IPS DF 4.7 (cell line): ENCODE data around the gene NPIPB6.

Experiments
- DNase-seq: peaks from one replicate; pipeline ENCODE4 v3.0.0-alpha.2; 2013; ENCODE audit warnings: low spot score; ENCODE audit errors: extremely low read depth

NPIPB6 gene

DNA sequence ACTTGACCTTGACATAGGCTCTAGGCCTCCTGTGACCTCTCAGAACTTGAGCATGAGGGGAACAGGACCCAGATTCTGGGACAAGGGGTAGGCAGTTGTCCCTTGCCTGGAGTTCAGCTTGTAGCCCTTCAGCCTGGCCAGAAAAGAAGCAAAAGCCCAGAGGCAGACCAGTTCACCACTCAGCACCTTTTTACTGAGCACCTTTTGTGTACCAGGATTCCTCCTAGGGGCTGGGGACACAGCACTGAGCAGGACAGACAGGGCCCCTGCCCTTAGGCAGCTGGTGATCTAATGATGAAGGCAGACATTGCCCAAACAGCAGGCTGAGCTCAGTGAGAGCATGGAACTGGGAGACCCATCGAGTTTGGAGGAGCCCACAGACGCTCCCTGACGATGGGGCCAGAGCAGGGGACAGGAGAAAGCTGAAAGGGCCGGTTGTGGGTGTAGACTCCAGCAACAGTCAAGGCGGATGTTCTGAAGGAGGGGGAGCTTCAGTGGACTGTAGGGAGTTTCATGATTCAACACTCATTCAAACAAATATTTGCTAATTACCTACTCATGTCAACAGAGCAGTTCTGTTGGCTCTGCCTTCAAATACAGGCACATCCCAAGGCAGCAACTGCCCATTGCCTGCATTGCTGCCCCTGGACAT, 38.9 kb downstream of the NPIPB6 start:
- DNase-seq = no peak

DNA sequence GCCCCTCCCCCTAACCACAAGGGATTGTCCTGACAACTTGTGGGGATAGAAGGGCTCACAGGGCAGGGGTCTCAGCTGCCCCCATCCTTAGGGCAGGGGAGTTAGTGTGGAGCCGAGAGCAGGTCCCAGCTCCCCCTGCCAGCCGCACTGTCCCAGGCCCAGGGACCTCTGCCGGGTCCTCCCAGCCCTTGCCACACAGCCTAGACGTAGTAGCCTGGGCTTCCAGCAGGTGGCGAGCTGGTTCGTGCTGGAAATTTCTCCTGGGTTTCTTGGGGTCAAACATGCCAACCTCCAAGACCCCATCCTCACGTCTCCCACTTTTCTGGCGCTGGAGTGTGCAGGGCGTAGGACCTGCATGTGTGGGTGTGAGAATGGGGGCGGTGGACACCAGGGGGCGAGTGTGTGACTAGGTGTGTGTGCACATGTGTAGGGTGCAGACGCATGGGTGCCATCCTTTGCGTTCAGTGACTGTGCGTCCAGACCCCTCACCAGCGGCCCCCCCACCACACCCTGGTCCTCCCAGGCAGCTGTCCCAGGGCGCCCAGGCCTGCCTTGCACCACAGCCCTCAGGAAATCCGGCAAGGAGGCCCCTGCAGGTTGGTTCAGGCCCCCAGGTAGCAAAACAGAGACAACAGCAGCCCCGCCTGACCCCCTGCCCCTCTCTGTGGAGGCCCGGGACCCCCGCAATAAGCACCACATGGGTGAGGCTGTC, 41.5 kb downstream of the NPIPB6 start:
- DNase-seq = no peak

DNA sequence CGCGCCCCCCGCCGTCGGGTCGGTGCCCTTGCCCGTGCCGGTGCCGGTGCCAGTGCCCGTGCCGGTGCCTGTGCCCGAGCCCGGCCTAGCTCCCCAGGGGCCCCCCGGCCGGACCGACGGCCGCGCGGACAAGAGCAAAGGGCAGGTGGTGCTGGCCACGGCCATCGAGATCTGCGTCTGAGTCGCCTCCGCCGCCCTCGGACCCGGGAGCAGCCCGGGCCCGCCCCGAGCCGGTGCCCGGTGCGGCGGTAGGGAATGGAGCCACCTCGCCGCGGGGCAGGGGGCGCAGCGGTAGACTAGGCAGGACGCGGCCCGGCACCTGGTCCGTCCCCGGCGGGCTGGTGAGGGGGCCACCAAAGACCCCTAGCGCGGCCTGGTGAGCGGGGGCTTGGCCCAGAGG, 42.6 kb downstream of the NPIPB6 start:
- DNase-seq = no peak

DNA sequence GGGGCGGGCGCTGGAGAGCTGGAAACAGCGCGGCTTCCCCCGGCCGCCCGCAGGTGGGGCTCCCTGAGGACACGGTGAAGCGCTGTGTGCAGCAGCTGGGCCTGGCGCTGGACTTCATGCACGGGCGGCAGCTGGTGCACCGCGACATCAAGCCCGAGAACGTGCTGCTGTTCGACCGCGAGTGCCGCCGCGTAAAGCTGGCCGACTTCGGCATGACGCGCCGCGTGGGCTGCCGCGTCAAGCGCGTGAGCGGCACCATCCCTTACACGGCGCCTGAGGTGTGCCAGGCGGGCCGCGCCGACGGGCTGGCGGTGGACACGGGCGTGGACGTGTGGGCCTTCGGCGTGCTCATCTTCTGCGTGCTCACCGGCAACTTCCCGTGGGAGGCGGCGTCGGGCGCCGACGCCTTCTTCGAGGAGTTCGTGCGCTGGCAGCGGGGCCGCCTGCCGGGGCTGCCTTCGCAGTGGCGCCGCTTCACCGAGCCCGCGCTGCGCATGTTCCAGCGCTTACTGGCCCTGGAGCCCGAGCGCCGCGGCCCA, 43.2 kb downstream of the NPIPB6 start:
- DNase-seq = no peak

DNA sequence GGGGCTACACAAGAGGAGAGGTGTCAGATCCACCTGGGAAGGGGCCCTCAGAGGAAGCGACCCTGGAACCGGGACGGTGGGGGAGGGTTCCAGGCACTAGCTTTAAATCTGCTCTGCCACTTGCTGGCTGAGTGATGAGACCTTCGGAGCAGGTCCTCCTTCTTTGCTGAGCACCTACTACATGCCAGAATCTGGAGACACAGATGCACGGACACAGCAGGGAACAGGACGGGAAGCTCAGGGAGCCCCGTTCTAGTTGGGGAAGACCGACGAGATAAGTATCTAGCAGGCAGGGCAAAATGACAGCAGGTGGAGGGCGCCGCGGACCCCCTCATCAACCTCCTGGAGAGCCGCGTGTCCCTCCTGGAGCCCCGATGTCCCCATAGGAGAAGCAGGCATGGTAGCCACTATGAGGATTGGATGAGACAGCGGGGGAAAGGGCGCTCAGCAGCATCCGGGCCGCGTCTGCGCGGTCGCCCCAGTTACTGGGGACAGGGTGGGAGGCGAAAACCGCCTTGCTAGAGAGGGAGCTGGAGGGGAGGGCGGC, 43.8 kb downstream of the NPIPB6 start:
- no peak for DNase-seq

DNA sequence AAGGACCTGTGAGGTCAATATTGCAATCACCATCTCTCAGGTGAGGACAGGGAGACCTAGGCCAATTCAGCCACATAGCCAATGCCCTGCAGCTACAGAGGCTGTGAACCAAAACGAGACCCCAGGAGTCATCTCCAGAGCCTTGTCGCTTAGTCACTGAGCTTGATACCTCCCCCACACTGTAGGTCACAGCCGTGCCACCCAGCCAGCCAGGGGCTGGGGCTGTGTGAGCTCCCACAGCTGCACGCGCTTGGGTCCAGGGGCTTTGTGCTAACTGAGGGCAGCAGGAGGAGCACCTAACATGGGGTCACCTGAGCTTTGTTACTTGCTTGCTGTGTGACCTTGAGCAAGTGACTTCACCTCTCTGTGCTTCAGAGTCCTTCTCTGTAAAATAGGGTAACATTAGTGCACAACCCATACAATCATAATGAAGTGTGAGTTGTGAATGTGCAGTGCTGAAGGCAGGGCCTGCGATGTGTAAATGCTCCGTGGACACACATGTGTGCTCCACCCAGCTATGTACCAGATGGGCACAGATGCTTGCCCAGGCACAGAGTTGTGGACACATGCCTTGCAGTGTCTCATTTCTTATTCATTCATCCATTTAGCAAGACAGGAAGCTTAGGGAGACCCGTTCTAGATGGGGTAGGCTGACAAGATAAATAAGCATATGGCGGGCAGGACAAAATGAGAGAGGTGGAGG, 45.1 kb downstream of the NPIPB6 start:
- no peak for DNase-seq

DNA sequence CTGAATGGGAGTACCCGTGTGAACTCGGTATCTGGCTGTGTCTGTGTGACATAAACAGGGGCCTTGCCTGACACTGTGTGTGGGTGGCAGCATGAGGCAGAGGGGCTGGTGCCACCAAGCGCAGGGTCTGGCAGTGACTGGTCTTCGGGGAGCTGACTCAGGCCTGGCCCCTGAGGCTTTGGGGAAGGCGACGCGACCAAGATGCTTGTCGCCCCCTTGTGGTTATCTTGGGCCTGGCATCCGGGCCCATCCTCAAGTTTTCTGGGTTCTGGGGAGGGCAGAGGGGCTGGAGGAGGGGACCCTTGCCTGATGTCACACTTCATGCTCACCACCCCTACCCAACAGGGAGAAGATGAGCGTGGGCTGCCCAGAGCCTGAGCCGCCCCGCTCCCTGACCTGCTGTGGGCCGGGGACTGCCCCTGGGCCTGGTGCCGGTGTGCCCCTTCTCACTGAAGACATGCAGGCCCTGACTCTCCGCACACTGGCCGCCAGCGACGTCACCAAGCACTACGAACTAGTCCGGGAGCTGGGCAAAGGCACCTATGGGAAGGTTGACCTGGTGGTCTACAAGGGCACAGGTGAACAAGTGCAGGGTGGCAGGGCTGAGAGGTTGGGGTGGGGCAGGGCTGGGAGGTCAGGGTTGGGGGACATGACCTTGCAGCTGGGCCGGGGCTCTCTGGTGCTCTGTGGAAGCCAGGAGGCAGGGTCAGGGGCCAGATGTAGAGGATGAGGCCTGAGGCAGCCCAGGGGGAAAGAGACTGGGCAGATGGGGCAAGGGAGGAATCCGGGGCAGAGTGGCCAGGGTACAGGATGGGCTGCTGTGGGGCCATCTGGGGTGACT, 46.0 kb downstream of the NPIPB6 start:
- no peak for DNase-seq

DNA sequence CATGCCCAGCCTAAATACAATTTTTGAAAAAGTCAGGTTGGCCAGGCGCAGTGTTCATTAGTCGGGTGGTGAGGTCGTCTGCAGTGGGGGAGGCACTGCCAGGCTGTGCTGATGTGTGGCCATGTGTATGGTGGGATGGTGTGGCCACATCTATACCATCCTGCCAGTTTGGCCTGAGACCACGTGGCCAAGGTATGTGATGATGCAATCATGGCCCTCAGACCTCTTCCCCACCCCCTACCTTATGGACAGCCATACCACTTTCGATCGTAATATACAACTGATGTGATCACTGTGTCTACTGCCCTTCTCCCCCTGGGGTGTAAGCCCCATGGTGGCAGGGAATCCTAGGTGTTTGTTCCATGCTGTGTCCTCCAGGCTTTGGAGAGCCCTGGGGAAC, 47.3 kb downstream of the NPIPB6 start:
- DNase-seq = no peak

DNA sequence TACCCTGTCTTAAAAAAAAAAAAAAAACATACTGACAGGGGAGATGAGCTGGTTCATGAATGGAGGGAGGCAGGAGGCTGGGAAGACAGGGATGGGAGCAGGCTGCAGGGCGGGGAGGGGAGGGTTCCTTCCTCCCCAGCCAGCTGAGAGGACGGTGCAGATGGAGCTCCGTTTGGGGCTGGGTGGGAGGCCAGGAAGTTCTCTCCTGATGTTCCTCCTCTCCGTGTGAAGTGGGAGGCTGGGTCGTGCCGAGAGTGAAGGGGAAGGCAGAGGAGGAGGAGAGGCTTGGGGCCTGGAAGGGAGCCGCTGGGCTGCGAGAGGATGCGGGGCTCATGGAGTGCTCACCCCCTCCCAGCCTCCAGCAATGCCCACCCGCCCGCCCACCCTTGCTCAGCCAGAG, 49.7 kb downstream of the NPIPB6 start:
- DNase-seq = no peak

DNA sequence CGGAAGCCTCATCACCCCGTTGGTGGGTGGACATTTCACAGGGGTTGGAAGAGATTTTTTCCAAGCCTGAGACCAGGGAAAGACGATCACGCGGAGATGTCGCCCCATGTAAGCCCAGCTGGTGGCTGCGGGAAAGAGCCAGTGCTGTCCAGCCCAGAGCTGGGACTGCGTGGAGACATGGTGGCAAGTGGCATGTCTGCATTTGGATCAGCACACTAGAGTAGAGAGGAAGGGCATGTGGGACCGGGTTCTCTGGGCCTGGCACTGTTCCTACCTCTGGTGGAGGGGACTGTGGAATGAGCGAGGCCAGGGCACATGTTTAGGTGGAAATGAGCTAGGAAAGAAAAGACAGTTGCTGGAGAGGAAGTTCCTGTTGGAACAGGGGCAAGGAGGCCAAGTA, 51.0 kb downstream of the NPIPB6 start:
- DNase-seq = no peak

DNA sequence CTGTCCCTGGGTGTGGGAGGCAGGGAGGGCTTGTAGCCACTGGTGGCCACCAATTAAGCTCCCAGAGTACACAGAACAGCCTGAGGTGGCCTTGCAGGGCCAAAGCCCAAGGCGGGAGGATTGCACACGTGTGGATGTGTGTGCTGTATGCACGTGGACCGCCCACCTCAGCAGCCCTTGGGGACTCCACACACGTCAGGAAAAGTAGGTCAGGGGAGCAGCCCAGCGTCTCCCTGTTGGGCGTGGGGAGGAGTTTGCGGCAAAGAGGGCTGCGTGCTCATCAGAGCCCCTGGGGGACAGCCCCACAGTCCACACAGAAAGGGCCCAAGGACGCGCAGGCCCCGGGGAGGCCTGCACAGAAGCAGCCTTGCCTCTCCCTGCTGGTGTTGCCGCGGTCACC, 51.4 kb downstream of the NPIPB6 start:
- no peak for DNase-seq

DNA sequence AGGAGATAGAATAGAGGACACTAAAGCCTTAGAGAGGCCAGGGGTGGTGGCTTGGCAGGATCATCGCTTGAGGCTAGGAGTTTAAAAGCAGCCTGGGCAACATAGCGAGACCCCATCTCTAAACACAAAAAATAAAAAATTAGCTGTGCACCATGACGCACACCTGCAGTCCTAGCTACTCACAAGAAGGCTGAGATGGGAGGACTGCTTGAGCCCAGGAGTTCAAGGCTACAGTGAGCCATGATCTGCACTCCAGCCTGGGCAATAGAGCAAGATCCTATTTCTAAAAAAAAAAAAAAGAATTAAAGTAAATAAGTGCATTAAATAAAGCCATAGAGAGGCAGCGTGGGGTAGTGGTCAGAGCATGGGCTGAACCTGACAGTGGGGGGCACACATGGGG, 51.9 kb downstream of the NPIPB6 start:
- no peak for DNase-seq

DNA sequence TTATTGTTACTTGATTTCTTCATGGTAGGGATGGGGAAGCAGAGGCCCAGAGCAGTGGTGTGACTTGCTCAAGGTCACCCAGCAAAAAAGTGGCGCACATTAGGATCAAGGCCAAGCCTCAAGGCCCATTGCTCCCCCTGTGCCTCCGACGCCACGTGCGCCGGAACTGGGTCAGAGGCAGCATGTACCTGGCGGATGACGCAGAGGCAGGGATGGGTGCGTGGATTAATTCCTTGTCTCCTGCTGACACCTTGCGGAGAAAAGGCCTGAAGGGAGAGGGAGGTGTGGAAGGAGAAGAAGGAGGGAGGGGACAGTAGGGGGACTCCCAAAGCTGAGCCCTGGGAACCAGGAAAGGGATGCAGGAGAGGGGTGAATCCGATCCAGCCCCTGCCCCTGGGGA, 52.5 kb downstream of the NPIPB6 start:
- DNase-seq = no peak

DNA sequence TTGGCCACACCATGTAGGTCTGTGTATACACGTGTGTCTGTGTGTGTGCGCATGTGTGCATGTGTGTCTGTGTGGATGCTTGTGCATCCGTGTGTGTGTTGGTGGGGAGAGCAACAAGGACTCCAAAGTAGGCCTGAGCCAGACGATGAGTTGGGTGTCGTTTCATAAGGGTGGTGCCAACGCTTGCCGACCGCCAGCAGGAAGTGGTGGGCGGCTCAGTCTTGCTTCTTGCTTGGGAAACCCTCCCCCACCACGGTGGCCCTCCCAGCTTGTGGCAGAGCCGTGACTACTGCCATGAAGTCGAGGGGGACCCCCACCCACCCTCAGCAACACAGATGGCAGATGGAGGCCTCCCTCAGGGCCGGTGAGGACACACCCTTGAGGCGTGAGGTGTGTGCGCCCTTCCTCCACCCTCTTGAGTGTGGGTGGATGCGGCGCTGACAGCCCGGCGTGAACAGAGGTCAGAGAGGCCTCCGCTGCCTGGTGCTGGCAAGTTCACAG, 53.4 kb downstream of the NPIPB6 start:
- DNase-seq = no peak

DNA sequence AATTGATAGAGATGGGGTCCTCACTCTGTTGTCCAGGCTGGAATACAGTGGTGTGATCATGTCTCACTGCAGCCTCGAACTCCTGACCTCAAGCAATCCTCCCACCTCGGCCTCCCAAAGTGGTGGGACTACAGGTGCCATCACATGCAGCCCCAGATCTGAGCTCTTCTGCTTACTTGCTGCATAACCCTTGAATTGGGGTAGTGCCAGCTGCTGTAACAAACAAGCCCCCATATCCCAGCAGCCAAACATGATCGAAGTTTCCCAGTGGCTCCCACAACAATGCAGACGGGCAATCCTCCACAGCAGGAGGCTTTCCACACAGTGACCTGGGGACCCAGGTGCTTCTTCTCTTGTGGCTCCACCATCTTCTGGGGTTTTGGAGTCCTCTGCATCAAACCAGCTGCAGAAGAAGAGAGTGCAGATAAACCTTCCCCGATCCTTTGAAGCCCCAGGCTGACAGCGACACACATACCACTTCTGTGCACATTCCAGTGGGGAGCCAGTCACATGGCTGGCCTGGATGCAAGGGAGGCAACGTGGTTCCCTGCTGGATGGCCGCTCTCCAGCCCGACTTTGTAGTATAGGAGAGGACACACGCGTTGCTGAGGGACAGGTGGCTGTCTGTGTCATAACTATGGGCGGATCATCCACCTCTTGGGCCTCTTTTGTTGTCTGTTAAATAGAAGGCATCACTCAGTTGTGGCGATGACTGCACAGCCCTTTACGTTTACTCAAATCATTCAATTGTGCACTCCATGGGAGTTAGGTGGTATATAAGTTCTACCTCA, 54.3 kb downstream of the NPIPB6 start:
- DNase-seq = no peak

DNA sequence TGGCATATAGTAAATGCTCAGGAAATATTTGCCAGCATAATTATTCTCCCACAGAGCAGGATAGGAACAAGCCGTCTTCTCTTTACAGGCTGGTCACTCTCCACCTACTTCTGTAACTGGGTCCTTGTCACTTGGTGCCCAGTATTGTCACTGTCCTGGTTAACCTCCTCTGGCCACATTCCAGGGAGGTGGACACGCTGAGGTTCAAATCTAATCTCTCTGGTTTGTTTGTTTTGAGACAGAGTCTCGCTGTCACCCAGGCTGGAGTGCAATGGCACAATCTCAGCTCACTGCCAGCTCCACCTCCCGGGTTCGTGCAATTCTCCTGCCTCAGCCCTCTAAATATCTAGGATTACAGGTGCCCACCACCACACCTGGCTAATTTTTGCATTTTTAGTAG, 55.4 kb downstream of the NPIPB6 start:
- no peak for DNase-seq

DNA sequence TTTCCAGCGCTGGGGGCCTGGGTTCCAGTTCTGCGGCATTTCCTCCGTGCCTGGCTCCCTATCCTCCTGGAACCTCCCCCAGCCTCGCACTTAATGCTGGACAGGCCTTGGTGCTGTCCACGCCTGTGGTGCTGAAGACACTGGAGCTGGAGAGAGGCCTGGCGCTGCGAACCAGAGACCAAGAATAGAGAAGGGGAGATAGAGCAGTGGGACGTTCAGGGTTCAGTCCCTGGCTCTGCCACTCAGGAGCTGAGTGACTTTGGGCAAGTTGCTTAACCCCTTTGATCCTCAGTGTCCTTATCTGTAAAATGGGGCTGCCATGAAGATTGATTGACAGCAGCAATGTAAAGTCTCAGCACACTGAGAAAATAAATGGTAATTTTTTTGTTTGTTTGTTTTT, 59.1 kb downstream of the NPIPB6 start:
- DNase-seq = no peak

DNA sequence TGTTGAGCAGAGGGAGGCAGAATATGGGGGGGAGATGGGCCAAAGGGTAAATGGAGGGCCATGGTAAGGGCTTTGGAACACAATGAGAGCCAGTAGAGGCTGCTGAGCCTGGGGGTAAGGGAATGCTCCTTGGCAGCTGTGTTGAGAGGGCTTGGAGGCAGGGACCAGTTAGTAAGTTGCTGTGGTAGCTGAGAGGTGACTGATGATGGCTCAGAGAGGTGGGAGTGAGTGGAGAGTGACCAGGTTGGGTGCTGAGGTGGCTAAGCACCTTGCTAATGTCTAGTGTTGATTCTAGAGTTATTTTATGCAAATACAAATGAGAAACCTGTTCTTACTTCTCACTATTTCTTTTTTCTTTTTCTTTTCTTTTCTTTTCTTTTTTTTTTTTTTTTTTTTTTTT, 60.2 kb downstream of the NPIPB6 start:
- no peak for DNase-seq

DNA sequence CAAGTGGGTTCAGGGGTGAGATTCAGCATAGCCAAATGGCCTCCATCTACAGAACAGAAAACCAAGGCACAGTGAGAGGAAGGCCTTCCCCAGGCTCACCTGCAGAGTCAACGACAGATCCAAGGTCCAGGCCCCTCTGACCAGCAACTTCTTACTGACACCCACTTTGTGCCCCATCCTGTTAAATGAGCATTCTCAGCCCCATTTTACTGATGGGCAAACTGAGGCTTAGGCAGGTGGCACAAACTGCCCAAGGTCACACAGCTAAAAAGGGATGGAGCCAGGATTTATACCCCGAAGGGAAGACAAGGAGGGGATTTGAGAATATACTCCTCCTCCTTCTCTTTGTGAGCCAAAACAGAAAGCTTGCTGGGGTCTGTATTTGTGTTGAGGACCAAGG, 61.7 kb downstream of the NPIPB6 start:
- DNase-seq = no peak

DNA sequence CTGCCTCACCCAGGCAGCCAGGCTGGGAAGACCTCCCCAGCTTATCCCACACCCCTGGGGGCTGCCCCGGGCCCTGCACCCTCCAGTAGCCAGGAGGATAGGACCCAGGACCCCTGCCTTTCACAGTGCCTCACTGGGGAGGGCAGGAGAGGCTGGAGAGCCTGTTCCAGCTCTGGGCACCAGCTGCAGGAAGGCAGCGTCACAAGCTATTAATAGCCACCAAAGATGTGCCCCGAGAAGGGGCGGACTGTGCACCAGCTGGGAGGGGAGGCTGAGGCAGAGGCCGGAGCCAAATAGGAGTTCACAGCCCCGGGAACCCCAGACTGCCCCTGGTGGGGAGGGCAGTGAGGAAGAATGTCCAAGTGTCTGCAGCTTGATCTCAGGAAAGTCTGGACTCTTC, 62.2 kb downstream of the NPIPB6 start:
- DNase-seq = no peak
